SK-N-MC (cell line): ENCODE measurements around the gene GSTA3.
"Not testable (repeated sequence)": the region's sequence is repeated elsewhere in the genome, so short reads cannot be mapped to it uniquely, and the experiment has no call there.

Experiments used
- DNase-seq: peaks from one replicate; pipeline ENCODE4 v3.0.0-alpha.2; 2011; ENCODE audit warnings: low read depth, low spot score
- H3K27ac ChIP-seq: fragments of 200-600 bp; sonication (generic); 2 replicates; pipeline ENCODE4 v1.5.1; 2016; ENCODE audit warnings: mixed run types
- H3K36me3 ChIP-seq: fragments of 200-600 bp; sonication (generic); 2 replicates; pipeline ENCODE4 v1.6.1; 2017; ENCODE audit warnings: antibody characterized with exemption, low read length, mixed read lengths; ENCODE audit not compliant: insufficient read depth
- H3K4me3 ChIP-seq: fragments of 200-600 bp; sonication (generic); 2 replicates; pipeline ENCODE4 v1.5.1; 2016
- H3K9ac ChIP-seq: fragments of 200-600 bp; sonication (generic); 2 replicates; pipeline ENCODE4 v1.8.0; 2017; ENCODE audit warnings: mixed run types, mixed read lengths; ENCODE audit not compliant: insufficient read length
- H3K9me3 ChIP-seq: fragments of 200-600 bp; sonication (generic); 2 replicates; pipeline ENCODE4 v1.6.1; 2017; ENCODE audit warnings: low read depth, mild to moderate bottlenecking, antibody characterized with exemption, low read length, moderate library complexity, mixed read lengths
- EZH2 ChIP-seq: fragments of 200-600 bp; sonication (generic); IDR thresholded peaks from one replicate; pipeline ENCODE4 v1.6.1; 2017; ENCODE audit warnings: antibody characterized with exemption
- FOXP2 ChIP-seq: optimal IDR thresholded peaks from 2 replicates; pipeline ENCODE3; 2011; ENCODE audit warnings: mild to moderate bottlenecking, moderate library complexity; ENCODE audit not compliant: insufficient read depth; ENCODE audit errors: extremely low read length, control extremely low read depth
- POLR2AphosphoS5 ChIP-seq: IDR thresholded peaks from 2 replicates; pipeline ENCODE4 v1.6.1; 2012; ENCODE audit warnings: mild to moderate bottlenecking, low read depth, low read length, borderline replicate concordance

GSTA3 gene

DNA sequence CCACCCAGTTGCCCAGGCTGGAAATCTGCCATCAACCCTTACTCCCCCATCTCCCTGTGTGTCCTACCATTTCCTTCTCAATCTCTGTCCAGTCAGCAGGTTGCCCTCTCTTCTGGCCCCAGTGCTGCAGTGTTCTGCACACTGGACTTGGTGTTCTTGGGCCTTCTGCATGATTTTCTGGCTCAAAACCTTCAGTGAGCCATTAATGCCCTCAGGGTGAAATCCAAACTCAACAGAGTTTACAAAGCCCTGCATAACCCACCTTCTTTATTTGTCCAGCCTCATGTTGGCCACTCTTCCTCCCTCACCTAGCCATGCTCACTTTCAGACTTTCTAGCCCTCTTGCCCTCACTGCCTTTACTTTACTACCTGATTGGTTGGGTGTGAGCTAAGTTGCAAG, 5.0 kb upstream of the GSTA3 start:
- TF ChIP-seq EZH2: no peak
- TF ChIP-seq FOXP2: no peak
- TF ChIP-seq POLR2AphosphoS5: no peak
- H3K4me3 ChIP-seq: no peak overlapping the region

DNA sequence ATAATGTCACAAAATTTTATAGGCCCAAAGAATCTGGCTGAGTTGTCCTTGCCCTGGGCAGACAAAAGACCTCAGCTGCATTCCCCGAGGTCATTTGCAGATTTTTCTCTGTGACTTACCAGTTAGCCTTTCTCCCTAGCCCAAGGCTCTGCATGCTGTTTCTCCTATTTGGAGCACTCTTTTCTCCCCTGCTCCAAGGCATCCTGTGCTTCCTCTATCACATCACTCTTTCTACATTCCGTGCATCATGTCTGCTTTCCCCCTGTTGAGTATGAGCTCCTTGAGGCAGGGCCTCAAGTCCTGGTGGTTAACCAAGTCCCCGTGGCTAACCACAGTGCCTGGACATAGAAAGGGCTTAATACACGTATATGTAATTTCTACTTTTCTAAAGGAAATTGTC, 593 bp upstream of the GSTA3 start:
- H3K4me3 ChIP-seq: no peak overlapping the region
- no peak overlapping the region for H3K9ac ChIP-seq
- TF ChIP-seq POLR2AphosphoS5 (no peak), EZH2 (no peak), FOXP2 (no peak)
- DNase-seq: no peak
- no peaks in the 10 kb centered on the region for H3K36me3 ChIP-seq
- H3K27ac ChIP-seq: no peak overlapping the region
- no peaks in the 10 kb centered on the region for H3K9me3 ChIP-seq

More for the DNA sequence above, 5.0 kb upstream of the GSTA3 start:
- Histone ChIP-seq H3K9ac (no peak overlapping the region), H3K9me3 (no peaks in the 10 kb centered on the region), H3K36me3 (no peaks in the 10 kb centered on the region), H3K27ac (no peak overlapping the region)
- no peak for DNase-seq

DNA sequence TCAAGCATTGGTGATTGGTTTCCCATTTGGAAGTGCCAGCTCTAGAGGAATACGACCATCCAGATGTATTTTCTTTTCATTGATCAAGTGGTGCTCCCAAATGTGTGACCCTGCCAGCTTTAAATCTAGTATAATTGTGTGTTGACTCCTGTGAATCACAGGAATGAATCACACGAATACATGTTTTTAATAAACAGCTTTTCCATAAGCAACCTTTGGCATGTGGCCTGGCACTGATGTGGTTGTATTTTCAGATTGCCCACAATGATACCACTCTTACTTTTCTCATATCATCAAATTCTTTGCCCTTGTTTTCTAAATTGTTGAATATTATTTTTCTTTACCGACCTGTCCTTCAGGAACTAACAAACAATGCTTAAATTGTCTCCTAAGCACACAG, 367 bp downstream of the GSTA3 start:
- TF ChIP-seq FOXP2 (no peak), POLR2AphosphoS5 (no peak)
- H3K27ac ChIP-seq: no peak overlapping the region
- H3K4me3 ChIP-seq: no peak overlapping the region
- no peaks in the 10 kb centered on the region for H3K36me3 ChIP-seq
- no peak overlapping the region for H3K9ac ChIP-seq
- no peak for DNase-seq
- H3K9me3 ChIP-seq: no peaks in the 10 kb centered on the region

DNA sequence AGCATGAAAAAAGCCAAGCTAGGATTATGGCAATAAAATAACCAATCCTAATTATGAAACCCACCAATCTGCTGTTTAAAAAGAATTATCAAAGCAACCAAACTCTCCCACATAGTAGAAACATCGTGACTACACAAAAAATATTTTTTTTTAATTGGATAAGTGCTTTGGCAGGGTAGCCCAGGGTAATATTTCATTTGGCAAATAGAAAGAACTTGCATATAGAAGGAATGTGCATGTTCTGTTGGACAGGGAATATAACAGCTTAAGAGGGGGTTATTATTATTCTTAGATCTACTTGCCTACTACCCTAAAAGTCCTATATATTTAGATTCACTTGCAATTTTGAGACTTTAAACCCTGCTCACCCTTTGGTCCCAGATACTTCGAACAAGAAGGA, 972 bp downstream of the GSTA3 start:
- Histone ChIP-seq H3K27ac (no peak overlapping the region), H3K4me3 (no peak overlapping the region), H3K36me3 (no peaks in the 10 kb centered on the region), H3K9ac (no peak overlapping the region), H3K9me3 (no peaks in the 10 kb centered on the region)
- DNase-seq: no peak
- TF ChIP-seq FOXP2 (no peak), EZH2 (no peak), POLR2AphosphoS5 (no peak)

DNA sequence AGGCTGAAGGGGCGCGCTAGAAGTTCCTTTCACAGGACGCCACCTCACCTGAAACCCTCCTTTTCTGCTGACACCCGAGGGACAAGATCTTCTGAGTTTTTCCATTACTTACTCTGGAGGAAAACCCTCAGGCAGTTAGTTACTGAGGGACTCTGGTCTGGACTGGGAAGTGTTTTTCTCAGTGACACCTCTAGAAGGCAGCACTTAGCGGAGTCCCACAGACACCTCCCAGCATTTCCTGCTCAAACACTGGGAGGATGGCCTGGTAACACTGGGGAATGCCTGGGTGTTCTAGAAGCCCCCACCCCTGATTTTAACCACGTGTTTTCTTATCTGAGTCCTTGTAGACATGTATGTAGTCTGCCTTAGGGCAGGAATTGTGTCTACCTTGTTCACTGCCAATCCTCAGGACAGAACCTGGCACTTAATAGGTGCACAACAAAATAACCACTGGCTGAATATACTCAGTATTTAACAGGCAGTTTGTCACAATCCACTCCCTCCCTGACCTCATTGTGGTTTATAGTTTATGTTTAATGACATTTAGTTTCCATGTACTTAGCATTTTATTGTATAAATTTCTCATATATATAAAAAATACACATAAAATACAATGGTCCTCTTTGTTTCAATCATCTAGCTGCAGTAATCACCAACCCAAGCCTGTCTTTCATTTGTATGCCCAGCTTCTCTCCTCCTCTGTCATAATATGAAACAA, 4.8 kb downstream of the GSTA3 start:
- no peak overlapping the region for H3K4me3 ChIP-seq
- no peaks in the 10 kb centered on the region for H3K9me3 ChIP-seq
- no peak overlapping the region for H3K27ac ChIP-seq
- TF ChIP-seq EZH2 (no peak), FOXP2 (no peak), POLR2AphosphoS5 (no peak)
- no peak overlapping the region for H3K9ac ChIP-seq
- H3K36me3 ChIP-seq: no peaks in the 10 kb centered on the region
- no peak for DNase-seq

DNA sequence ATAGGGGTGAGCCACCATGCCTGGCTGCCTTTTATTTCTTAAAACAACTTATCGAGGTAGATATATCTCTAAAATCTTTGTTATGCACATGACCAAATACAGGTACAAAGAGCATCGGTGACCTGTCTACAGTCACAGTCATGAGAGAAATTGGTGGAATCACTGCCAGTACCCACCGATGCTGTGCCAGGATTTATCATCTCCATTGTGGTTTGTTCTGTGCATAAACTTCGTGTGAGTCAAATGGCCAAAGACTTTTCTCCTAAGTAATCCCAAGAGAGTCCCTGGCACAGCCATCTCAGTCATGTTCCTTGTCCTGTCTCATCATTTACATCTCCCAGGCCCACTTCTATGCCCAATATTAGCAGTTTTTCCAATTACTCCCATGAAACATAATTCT, 9.0 kb downstream of the GSTA3 start:
- DNase-seq: no peak
- Histone ChIP-seq H3K36me3 (no peaks in the 10 kb centered on the region), H3K4me3 (no peak overlapping the region), H3K9ac (no peak overlapping the region), H3K9me3 (no peaks in the 10 kb centered on the region), H3K27ac (no peak overlapping the region)
- TF ChIP-seq EZH2: no peak
- TF ChIP-seq FOXP2: no peak
- no peak for TF ChIP-seq POLR2AphosphoS5

DNA sequence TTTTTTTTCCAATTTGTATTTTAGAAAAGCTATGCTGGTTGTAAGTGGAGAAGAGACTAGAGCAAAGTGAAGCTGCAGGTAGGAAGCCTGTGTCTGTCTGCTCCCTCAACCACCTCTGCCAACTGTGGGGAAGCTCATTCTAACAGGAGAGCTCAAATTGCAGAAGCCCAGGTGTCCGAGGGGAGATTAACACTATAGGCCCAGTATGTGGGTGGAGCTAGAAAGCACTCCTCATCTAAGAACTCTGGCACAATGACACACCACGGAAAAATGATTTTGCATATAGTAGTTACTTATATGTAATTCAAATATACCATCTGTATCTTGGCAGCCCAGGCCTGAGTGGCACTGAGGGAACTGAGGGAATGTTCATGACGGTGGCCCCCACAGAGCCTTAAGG, 13.7 kb downstream of the GSTA3 start:
- DNase-seq, H3K9ac ChIP-seq, H3K9me3 ChIP-seq, H3K36me3 ChIP-seq, H3K27ac ChIP-seq, H3K4me3 ChIP-seq: not testable (repeated sequence)

DNA sequence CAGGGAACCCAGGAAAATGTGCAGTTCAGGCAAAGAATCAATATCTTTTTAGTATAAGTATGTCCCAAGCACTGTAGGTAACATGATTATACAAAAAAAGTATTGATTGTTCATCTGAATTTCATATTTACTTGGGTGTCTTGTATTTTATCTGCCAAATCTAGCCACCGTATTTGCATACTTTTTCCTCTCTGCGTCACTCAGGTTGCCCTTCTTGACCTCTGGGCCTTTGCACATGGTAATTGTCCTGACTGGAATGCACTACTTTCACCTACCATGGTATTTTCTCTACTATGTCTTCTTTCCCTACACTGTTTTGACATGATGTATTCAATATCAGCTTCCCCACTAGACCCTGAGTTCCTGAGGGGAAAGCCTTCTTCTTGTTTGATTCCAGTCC, 15.2 kb downstream of the GSTA3 start:
- H3K4me3 ChIP-seq: no peak overlapping the region
- H3K27ac ChIP-seq: no peak overlapping the region
- H3K36me3 ChIP-seq: no peaks in the 10 kb centered on the region
- TF ChIP-seq EZH2 (no peak), FOXP2 (no peak), POLR2AphosphoS5 (no peak)
- H3K9me3 ChIP-seq: no peaks in the 10 kb centered on the region
- H3K9ac ChIP-seq: no peak overlapping the region
- no peak for DNase-seq

DNA sequence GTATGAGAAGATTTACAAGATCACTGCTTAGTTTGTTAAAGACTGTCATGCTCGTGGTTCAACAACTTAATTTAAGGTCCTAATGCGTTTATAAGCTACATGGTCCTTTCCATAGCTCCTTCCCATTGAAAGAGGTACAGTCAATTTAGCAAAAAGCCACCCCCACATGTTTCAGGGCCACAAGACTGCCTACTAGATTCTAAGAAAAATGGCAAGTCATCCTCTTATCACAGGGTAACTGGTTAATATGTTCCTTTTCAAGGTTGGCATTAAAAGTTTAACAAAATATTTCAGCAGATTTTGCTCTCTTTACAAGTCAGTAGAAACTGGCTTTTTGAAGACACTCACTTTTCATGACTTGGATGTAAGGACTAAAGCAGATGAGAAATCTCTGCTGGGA, 15.7 kb downstream of the GSTA3 start:
- TF ChIP-seq POLR2AphosphoS5: no peak
- no peak for TF ChIP-seq EZH2
- no peak for TF ChIP-seq FOXP2
- no peak for DNase-seq

More for the DNA sequence above, 15.7 kb downstream of the GSTA3 start:
- Histone ChIP-seq H3K9ac (no peak overlapping the region), H3K27ac (no peak overlapping the region), H3K4me3 (no peak overlapping the region), H3K9me3 (no peaks in the 10 kb centered on the region), H3K36me3 (no peaks in the 10 kb centered on the region)
